ENCODE data around the gene CDCP2.

DNA sequence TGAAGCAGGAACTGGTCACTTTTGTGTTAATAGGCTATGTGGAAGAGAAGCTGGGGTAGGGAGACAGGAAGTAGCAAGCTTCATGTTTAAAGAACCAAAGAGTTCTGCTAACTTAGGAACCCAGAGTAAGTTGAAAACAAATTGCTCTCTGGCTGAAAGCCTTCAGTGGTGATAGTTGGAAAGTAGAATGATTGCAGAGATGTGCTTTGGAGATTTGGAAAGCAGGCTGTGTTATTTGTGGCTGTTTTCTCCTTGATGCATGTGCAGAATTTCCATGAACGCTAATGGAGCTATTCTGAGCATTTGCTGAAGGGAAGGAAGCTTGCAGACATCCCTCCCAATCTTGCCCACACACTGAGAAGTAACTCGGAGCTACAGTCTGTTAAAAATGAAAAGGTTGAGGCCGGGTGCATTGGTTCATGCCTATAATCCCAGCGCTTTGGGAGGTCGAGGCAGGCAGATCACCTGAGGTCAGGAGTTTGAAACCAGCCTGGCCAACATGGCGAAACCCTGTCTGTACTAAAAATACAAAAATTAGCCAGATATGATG, 53.7 kb downstream of the CDCP2 start:
- TF ChIP-seq, protein P1, sequence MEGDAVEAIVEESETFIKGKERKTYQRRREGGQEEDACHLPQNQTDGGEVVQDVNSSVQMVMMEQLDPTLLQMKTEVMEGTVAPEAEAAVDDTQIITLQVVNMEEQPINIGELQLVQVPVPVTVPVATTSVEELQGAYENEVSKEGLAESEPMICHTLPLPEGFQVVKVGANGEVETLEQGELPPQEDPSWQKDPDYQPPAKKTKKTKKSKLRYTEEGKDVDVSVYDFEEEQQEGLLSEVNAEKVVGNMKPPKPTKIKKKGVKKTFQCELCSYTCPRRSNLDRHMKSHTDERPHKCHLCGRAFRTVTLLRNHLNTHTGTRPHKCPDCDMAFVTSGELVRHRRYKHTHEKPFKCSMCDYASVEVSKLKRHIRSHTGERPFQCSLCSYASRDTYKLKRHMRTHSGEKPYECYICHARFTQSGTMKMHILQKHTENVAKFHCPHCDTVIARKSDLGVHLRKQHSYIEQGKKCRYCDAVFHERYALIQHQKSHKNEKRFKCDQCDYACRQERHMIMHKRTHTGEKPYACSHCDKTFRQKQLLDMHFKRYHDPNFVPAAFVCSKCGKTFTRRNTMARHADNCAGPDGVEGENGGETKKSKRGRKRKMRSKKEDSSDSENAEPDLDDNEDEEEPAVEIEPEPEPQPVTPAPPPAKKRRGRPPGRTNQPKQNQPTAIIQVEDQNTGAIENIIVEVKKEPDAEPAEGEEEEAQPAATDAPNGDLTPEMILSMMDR (IDR thresholded peaks at IDR 0.05): no peak
- no peak for TF ChIP-seq POLR2AphosphoS5 (IDR thresholded peaks at IDR 0.05; ENCODE audit: insufficient read depth in 1 of 2, low read depth in 1 of 2)
